Measurements from ENCODE around the gene ISG15. TPM values are rescaled to one million over a fixed set of nuclear protein-coding genes. Genes with fewer than 3 reads are reported as not detected.
A peak's percentile ranks its signal among the peaks of the same experiment; 100 is the strongest.

Gene ISG15
- total and polyA plus RNA-seq, 9 of the 15 experiments (the other 6 are each of a cell fraction or from before 2014, with no cell fraction given), result 0.40 to 58.3 (median 12.2) TPM

DNA sequence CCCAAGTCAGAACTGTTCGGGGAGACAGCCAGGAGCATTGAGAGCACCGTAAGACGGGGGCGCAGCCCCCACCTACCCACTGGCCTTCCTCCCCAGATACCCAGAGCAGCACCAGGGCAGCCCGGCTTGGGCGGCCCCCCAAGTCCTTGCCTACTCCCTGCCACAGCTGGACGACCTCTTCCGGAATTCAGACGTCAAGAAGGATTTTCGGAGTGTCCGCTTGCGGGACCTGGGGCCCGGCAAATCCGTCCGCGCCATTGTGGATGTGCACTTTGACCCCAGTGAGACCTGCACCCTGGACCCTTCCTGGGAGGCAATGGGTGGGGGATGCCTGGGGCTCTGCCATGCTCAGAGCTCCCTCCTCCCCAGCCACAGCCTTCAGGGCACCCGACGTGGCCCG lies 34.1 kb downstream of the ISG15 start:
- Histone ChIP-seq H3K27me3 (ENCODE audit: control insufficient read depth in 2 of 2, insufficient read depth in 2 of 2, low read length in 2 of 2) (no peaks in the 10 kb centered on the region), H3K27ac (ENCODE audit: extremely low read depth, low read depth, low read length) (no peak overlapping the region), H3K79me2 (ENCODE audit: control insufficient read depth, insufficient read depth, low read length) (no peaks in the 10 kb centered on the region; the same call in 2 of the 3 replicates), H2AFZ (ENCODE audit: low read depth, low read length) (no peak overlapping the region), H3K9me1 (ENCODE audit: control insufficient read depth, insufficient read depth, low read length) (no peaks in the 10 kb centered on the region), H3K36me3 (ENCODE audit: control insufficient read depth, insufficient read depth, low read length) (peaks cover 86% of the 10 kb centered on the region), H3K9me3 (replicated peaks; ENCODE audit: control insufficient read depth, insufficient read depth, low read depth, low read length) (no peaks in the 10 kb centered on the region), H3K4me1 (replicated peaks in 1 of 2; ENCODE audit: control insufficient read depth in 2 of 2, insufficient read depth in 2 of 2, low read length in 2 of 2) (peaks cover 0 to 42% of the 10 kb centered on the region in 2 experiments; a peak in 2 of 5 replicates), H3K4me3 (no peak overlapping the region), H3K4me2 (ENCODE audit: insufficient read depth, low read length) (no peak overlapping the region), H4K20me1 (replicated peaks; ENCODE audit: control insufficient read depth, insufficient read depth, low read length) (no peaks in the 10 kb centered on the region), H3K9ac (ENCODE audit: insufficient read depth in 1 of 2, low read depth in 2 of 2, low read length in 2 of 2) (no peak overlapping the region)
- intact Hi-C loops (cut with micrococcal nuclease) (no loop called here), in situ Hi-C loops (cut with MboI) (no loop called here)
- BruUV-seq (replicated peaks), result no TSS peak
- WGBS (ENCODE audit: insufficient coverage, low coverage, missing lambda C conversion rate), result 97% methylated on average over 19 of the region's 19 CpGs
- POLR2A ChIA-PET, result no interaction called here
- TF ChIP-seq POLR2G (IDR thresholded peaks at IDR 0.05; ENCODE audit: low read depth, low read length), result peak; percentile 46; the same call in 1 of the 2 replicates
- TF ChIP-seq KAT8 (IDR thresholded peaks at IDR 0.05; ENCODE audit: low read depth), result no peak
- no peak for DNase-seq (ENCODE audit: extremely low read depth in 1 of 4, low spot score in 3 of 4)
- CTCF ChIA-PET (ENCODE audit: low intra/inter-chr PET ratio), result no interaction called here
- ATAC-seq, result no peak
- no peak for FAIRE-seq

DNA sequence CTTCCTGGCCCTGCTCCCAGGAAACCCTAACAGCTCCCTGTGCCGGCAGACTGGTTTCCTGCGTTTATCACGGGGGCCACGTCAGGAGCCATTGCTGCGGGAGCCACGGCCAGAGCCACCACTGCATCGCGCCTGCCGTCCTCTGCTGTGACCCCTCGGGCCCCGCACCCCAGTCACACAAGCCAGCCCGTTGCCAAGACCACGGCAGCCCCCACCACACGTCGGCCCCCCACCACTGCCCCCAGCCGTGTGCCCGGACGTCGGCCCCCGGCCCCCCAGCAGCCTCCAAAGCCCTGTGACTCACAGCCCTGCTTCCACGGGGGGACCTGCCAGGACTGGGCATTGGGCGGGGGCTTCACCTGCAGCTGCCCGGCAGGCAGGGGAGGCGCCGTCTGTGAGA lies 34.7 kb downstream of the ISG15 start:
- WGBS (ENCODE audit: insufficient coverage, low coverage, missing lambda C conversion rate), result 95% methylated on average over 9 of the region's 25 CpGs
- POLR2A ChIA-PET, result interaction anchor here (0.6 kb wide), 1 partner anchor 90 kb away, joined by 3 read pairs; no protein-coding TSS in a partner anchor
- no peak for FAIRE-seq
- TF ChIP-seq, protein P1, sequence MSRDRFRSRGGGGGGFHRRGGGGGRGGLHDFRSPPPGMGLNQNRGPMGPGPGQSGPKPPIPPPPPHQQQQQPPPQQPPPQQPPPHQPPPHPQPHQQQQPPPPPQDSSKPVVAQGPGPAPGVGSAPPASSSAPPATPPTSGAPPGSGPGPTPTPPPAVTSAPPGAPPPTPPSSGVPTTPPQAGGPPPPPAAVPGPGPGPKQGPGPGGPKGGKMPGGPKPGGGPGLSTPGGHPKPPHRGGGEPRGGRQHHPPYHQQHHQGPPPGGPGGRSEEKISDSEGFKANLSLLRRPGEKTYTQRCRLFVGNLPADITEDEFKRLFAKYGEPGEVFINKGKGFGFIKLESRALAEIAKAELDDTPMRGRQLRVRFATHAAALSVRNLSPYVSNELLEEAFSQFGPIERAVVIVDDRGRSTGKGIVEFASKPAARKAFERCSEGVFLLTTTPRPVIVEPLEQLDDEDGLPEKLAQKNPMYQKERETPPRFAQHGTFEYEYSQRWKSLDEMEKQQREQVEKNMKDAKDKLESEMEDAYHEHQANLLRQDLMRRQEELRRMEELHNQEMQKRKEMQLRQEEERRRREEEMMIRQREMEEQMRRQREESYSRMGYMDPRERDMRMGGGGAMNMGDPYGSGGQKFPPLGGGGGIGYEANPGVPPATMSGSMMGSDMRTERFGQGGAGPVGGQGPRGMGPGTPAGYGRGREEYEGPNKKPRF (IDR thresholded peaks at IDR 0.05; ENCODE audit: low read depth, low read length), result no peak
- no peak for TF ChIP-seq ZNF232 (CRISPR knock-in tag; IDR thresholded peaks at IDR 0.05)
- TF ChIP-seq STAT5B (CRISPR knock-in tag; IDR thresholded peaks at IDR 0.05), result no peak
- TF ChIP-seq GATAD2B (IDR thresholded peaks at IDR 0.05; ENCODE audit: borderline replicate concordance), result no peak
- no peak for TF ChIP-seq HIVEP1 (CRISPR knock-in tag; IDR thresholded peaks at IDR 0.05)
- TF ChIP-seq, protein P2, sequence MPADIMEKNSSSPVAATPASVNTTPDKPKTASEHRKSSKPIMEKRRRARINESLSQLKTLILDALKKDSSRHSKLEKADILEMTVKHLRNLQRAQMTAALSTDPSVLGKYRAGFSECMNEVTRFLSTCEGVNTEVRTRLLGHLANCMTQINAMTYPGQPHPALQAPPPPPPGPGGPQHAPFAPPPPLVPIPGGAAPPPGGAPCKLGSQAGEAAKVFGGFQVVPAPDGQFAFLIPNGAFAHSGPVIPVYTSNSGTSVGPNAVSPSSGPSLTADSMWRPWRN (IDR thresholded peaks at IDR 0.05; ENCODE audit: low read depth), result no peak
- no peak for TF ChIP-seq TEAD2 (tag; IDR thresholded peaks at IDR 0.05)
- no peak for TF ChIP-seq ZNF551 (CRISPR knock-in tag; IDR thresholded peaks at IDR 0.05)
- no peak for TF ChIP-seq ZBTB7A (IDR thresholded peaks at IDR 0.05; ENCODE audit: borderline replicate concordance, control insufficient read depth, low read depth, low read length)
- no peak for TF ChIP-seq SIN3A (IDR thresholded peaks at IDR 0.05; ENCODE audit: borderline replicate concordance in 2 of 2, control insufficient read depth in 1 of 2, low read depth in 2 of 2, low read length in 2 of 2)
- no peak for TF ChIP-seq CBFA2T2 (conservative IDR thresholded peaks at IDR 0.05)
- no peak for TF ChIP-seq SREBF2 (CRISPR knock-in tag; IDR thresholded peaks at IDR 0.05)

More for the DNA sequence above, 34.7 kb downstream of the ISG15 start:
- no peak overlapping the region for H3K27ac ChIP-seq (ENCODE audit: extremely low read depth, low read depth, low read length)
- no peak overlapping the region for H3K4me2 ChIP-seq (ENCODE audit: insufficient read depth, low read length)
- no TSS peak for BruUV-seq (replicated peaks)
- intact Hi-C loops (cut with micrococcal nuclease) (no loop called here), in situ Hi-C loops (cut with MboI) (no loop called here)
- peaks cover 0 to 37% of the 10 kb centered on the region in 2 experiments; a peak in 2 of 5 replicates for H3K4me1 ChIP-seq (replicated peaks in 1 of 2; ENCODE audit: control insufficient read depth in 2 of 2, insufficient read depth in 2 of 2, low read length in 2 of 2)
- no peak overlapping the region for H3K4me3 ChIP-seq
- H3K9me3 ChIP-seq (replicated peaks; ENCODE audit: control insufficient read depth, insufficient read depth, low read depth, low read length), result no peaks in the 10 kb centered on the region
- no peaks in the 10 kb centered on the region for H3K27me3 ChIP-seq (ENCODE audit: control insufficient read depth in 2 of 2, insufficient read depth in 2 of 2, low read length in 2 of 2)
- peaks cover 86% of the 10 kb centered on the region for H3K36me3 ChIP-seq (ENCODE audit: control insufficient read depth, insufficient read depth, low read length)
- CTCF ChIA-PET (ENCODE audit: low intra/inter-chr PET ratio), result no interaction called here
- H3K79me2 ChIP-seq (ENCODE audit: control insufficient read depth, insufficient read depth, low read length), result no peaks in the 10 kb centered on the region
- ATAC-seq (no peak), DNase-seq (ENCODE audit: extremely low read depth in 1 of 4, low spot score in 3 of 4) (no peak)
- no peaks in the 10 kb centered on the region for H4K20me1 ChIP-seq (replicated peaks; ENCODE audit: control insufficient read depth, insufficient read depth, low read length)
- H3K9me1 ChIP-seq (ENCODE audit: control insufficient read depth, insufficient read depth, low read length), result no peaks in the 10 kb centered on the region
- no peak overlapping the region for H3K9ac ChIP-seq (ENCODE audit: insufficient read depth in 1 of 2, low read depth in 2 of 2, low read length in 2 of 2)
- H2AFZ ChIP-seq (ENCODE audit: low read depth, low read length), result no peak overlapping the region
